ENCODE results near the gene DQX1.

DQX1 gene

GRCh38 chr2:74534411-74534810, 8.4 kb upstream of the DQX1 start:
- intact Hi-C loops (cut with DNase I) = loop anchor here (10.0 kb wide), 1 partner anchor 120 kb away; the partner anchor contains the start of gene SEMA4F

GRCh38 chr2:74533464-74533863, 7.4 kb upstream of the DQX1 start:
- intact Hi-C loops (cut with DNase I) = loop anchor here (10.0 kb wide), 1 partner anchor 121 kb away; the partner anchor contains the start of gene SEMA4F
- DNase-seq = peak in 1 of 10 donors; percentile 51

More at GRCh38 chr2:74534411-74534810, 8.4 kb upstream of the DQX1 start:
- peak in 1 of 10 donors; percentile 63 for DNase-seq

GRCh38 chr2:74532222-74532621, 6.2 kb upstream of the DQX1 start:
- intact Hi-C loops (cut with DNase I) = loop anchor here (10.0 kb wide), 1 partner anchor 123 kb away; the partner anchor contains the start of gene SEMA4F

GRCh38 chr2:74531666-74532065, 5.6 kb upstream of the DQX1 start:
- intact Hi-C loops (cut with DNase I) = loop anchor here (10.0 kb wide), 1 partner anchor 123 kb away; the partner anchor contains the start of gene SEMA4F
- DNase-seq = peak in 1 of 10 donors; percentile 40

More at GRCh38 chr2:74532222-74532621, 6.2 kb upstream of the DQX1 start:
- no peak for DNase-seq

GRCh38 chr2:74530239-74531187, 4.5 kb upstream of the DQX1 start:
- peak in 8 of 10 donors; percentile 33 to 93 (median 51) for DNase-seq
- intact Hi-C loops (cut with DNase I) = loop anchor here (10.0 kb wide), 1 partner anchor 124 kb away; the partner anchor contains the start of gene SEMA4F

GRCh38 chr2:74529357-74530238, 3.6 kb upstream of the DQX1 start, which contains the start of the genes AUP1 and HTRA2:
AUP1 (minus strand) TSS chr2:74529706; CDS start chr2:74529629, 77 bp downstream.
HTRA2 (plus strand) TSS chr2:74529933; CDS start chr2:74530007, 74 bp downstream.
- intact Hi-C loops (cut with DNase I) = loop anchor here (1.0 to 10.0 kb wide), 4 partner anchors 21 to 125 kb away; partner anchors contain the start of genes SEMA4F and TTC31
- DNase-seq = peak; percentile 97 to 100 (median 98)

- peak in 1 of 10 donors; percentile 81 for DNase-seq
- intact Hi-C loops (cut with DNase I) = loop anchor here (1.0 to 2.0 kb wide), 3 partner anchors 20 to 58 kb away; partner anchors contain the start of gene TTC31
Measured at GRCh38 chr2:74528600-74529356, 2.7 kb upstream of the DQX1 start.

- intact Hi-C loops (cut with DNase I) = loop anchor here (2.0 kb wide), 1 partner anchor 59 kb away; no protein-coding TSS in a partner anchor
- DNase-seq = no peak
Measured at GRCh38 chr2:74527741-74528140, 1.7 kb upstream of the DQX1 start.

- no peak for DNase-seq
- intact Hi-C loops (cut with DNase I) = no loop called here
Measured at GRCh38 chr2:74526649-74527230, 709 bp upstream of the DQX1 start.

GRCh38 chr2:74524955-74525716, 895 bp downstream of the DQX1 start:
- DNase-seq = peak in 1 of 10 donors; percentile 51
- intact Hi-C loops (cut with DNase I) = no loop called here

GRCh38 chr2:74524005-74524404, 2.0 kb downstream of the DQX1 start:
- no peak for DNase-seq
- intact Hi-C loops (cut with DNase I) = no loop called here

- intact Hi-C loops (cut with DNase I) = no loop called here
- DNase-seq = no peak
Measured at GRCh38 chr2:74522516-74522915, 3.5 kb downstream of the DQX1 start.

GRCh38 chr2:74516650-74517049, 9.4 kb downstream of the DQX1 start:
- intact Hi-C loops (cut with DNase I) = no loop called here
- no peak for DNase-seq

GRCh38 chr2:74515981-74516633, 9.9 kb downstream of the DQX1 start:
- peak in 6 of 10 donors; percentile 27 to 92 (median 68) for DNase-seq
- intact Hi-C loops (cut with DNase I) = no loop called here

- intact Hi-C loops (cut with DNase I) = no loop called here
- peak in 2 of 10 donors; percentile 53 to 59 for DNase-seq
Measured at GRCh38 chr2:74515271-74515980, 10.6 kb downstream of the DQX1 start.

- intact Hi-C loops (cut with DNase I) = no loop called here
- peak in 1 of 10 donors; percentile 73 for DNase-seq
Measured at GRCh38 chr2:74514368-74515270, 11.4 kb downstream of the DQX1 start, which contains the start of gene TLX2. TLX2 (plus strand) TSS chr2:74514450; CDS start chr2:74514807, 357 bp downstream.

Data from posterior cingulate gyrus (tissue), 11 donors.